AG10803 (cell line): ENCODE data around the gene HERC6.
"Not testable (repeated sequence)": the region's sequence is repeated elsewhere in the genome, so short reads cannot be mapped to it uniquely, and the experiment has no call there.

Experiments
- DNase-seq: peaks from one replicate; pipeline ENCODE4 v3.0.0; 2010; ENCODE audit warnings: low read depth
- H3K4me3 ChIP-seq: 2 replicates; pipeline ENCODE4 v1.5.1; 2011; ENCODE audit warnings: mild to moderate bottlenecking, low read length, control low read depth
- TF ChIP-seq, protein P1 (sequence below): conservative IDR thresholded peaks from 2 replicates; pipeline ENCODE4 v1.5.1; 2011; ENCODE audit warnings: mild to moderate bottlenecking, low read length, control low read depth, inconsistent platforms

Gene HERC6

DNA sequence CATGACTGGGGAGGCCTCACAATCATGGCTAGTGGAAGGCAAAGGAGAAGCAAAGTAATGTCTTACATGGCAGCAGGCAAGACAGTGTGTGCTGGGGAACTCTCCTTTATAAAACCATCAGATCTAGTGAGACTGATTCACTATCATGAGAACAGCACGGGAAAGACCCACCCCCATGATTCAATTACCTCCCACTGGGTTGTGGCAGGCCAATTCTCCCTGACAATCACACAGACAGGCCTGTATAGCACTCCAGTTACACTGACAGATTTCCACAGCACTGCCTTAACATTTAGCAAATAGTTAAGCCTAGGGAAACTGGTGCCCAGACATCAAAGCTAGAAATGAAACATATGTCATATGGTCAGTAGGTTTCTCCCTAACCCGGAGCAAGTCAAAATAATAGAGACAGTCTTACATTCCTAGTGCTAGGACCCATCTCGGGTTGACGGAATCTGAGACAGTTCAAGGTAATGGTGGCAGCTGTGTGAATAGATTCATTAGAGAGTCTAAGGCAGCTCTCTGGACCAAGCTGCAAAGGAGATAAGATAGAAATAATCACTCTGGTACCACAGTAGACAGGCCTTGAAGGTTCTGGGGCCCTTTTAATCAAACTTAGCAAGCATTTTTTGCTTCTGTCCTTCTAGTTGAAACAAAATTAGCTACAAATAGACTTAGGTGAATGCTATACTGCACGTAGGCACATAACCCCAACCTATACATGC, 68.9 kb downstream of the HERC6 start:
- H3K4me3 ChIP-seq, result no peak overlapping the region
- TF ChIP-seq, protein P1, sequence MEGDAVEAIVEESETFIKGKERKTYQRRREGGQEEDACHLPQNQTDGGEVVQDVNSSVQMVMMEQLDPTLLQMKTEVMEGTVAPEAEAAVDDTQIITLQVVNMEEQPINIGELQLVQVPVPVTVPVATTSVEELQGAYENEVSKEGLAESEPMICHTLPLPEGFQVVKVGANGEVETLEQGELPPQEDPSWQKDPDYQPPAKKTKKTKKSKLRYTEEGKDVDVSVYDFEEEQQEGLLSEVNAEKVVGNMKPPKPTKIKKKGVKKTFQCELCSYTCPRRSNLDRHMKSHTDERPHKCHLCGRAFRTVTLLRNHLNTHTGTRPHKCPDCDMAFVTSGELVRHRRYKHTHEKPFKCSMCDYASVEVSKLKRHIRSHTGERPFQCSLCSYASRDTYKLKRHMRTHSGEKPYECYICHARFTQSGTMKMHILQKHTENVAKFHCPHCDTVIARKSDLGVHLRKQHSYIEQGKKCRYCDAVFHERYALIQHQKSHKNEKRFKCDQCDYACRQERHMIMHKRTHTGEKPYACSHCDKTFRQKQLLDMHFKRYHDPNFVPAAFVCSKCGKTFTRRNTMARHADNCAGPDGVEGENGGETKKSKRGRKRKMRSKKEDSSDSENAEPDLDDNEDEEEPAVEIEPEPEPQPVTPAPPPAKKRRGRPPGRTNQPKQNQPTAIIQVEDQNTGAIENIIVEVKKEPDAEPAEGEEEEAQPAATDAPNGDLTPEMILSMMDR, result no peak
- no peak for DNase-seq

DNA sequence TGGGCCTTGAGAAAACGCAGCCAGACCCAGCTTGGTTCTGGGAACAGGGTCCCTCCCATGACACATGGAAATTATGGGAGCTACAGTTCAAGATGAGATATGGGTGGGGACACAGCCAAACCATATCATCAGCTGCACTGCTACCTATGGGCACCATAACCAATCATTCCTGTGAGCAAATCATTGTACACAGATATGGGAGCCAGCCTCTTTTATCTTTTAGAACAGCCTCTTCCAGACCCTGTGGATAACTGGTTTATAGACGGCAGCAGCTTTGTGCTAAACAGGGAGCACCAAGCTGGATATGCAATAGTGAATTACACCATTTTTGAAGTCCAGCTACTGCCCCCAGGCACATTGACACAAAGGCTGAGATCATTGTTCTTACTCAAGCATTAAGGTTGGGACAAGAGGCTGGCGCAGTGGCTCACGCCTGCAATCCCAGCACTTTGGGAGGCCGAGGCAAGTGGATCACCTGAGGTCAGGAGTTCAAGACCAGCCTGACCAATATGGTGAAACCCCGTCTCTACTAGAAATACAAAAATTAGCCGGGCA, 69.6 kb downstream of the HERC6 start:
- not testable (repeated sequence) for H3K4me3 ChIP-seq, DNase-seq

GRCh38 chr4:88448889-88449288, 70.2 kb downstream of the HERC6 start:
- TF ChIP-seq, protein P1, result no peak
- no peak for DNase-seq
- no peak overlapping the region for H3K4me3 ChIP-seq

DNA sequence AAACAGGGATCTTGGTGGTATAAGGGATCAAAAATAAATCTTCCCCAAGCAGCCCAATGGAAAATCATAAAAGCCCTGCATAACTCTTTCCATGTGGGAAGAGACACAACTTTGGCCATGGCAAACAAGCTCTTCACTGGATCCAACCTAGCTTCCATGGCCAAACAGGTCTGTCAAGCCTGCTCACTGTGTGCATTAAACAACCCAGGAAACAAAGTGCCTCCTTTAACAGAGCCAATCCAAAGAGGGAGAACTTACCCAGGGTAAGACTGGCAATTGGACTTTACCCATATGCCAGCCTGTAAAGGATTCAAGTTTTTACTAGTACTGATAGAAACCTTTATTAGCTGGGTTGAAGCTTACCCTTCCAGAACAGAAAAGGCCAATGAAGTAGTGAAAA, 70.6 kb downstream of the HERC6 start:
- no peak overlapping the region for H3K4me3 ChIP-seq
- TF ChIP-seq, protein P1, result no peak
- no peak for DNase-seq

GRCh38 chr4:88451205-88451604, 72.6 kb downstream of the HERC6 start:
- TF ChIP-seq, protein P1, result no peak
- H3K4me3 ChIP-seq, result no peak overlapping the region
- DNase-seq, result no peak

GRCh38 chr4:88452912-88453311, 74.3 kb downstream of the HERC6 start:
- DNase-seq, result no peak
- no peak overlapping the region for H3K4me3 ChIP-seq
- TF ChIP-seq, protein P1, result no peak

DNA sequence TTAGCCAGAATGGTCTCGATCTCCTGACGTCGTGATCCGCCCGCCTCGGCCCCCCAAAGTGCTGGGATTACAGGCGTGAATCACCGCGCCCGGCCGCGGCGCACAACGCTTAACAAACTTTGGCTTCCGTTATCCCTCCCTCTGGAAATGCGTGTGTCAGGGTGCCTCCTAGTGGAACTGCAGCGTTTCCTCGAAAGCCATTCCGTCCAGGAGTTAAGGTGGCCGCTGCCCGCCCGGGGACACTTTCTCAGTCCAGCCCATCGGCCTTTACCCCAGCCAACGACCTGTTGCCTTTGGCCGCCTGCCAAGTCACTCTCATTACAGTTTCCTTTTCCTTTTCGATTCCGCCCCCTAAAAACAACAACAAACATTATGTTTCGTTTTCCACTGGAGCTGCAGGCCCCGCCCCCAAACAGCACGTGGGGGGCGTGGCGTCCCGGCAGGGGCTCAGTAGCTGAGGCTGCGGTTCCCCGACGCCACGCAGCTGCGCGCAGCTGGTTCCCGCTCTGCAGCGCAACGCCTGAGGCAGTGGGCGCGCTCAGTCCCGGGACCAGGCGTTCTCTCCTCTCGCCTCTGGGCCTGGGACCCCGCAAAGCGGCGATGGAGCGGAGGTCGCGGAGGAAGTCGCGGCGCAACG, 78.1 kb downstream of the HERC6 start, which contains the start of gene HERC5:
HERC5 (plus strand) TSS at position 450 of the 637 bp plus-strand sequence; CDS start at position 601, 151 bp downstream.
- DNase-seq, result peak; percentile 76
- TF ChIP-seq, protein P1, result peak; percentile 65
- H3K4me3 ChIP-seq, result peak within 1 kb of the TSS; percentile 68
